A549 (cell line): ENCODE measurements around the gene CFB. TPM values are rescaled to one million over a fixed set of nuclear protein-coding genes. Genes with fewer than 3 reads are reported as not detected.

Source experiments
- ATAC-seq, 2 experiments: fragments of 200-7000 bp in 1 of 2; fragments of >200 bp in 1 of 2; cut with Nextera tagmentation in 1 of 2; cut with Tn5 transposase in 1 of 2; 3 replicates each; pipeline versions ENCODE4 v1.8.0 to v1.9.1; 2018 to 2020; ENCODE audit warnings: mild to moderate bottlenecking in 1 of 2, moderate library complexity in 1 of 2
- CTCF ChIA-PET: fragments of 300-600 bp; sonication (Branson Sonifier 250); formaldehyde crosslinking; extraction: SDS; loops from one replicate; lab custom pipeline; 2021; ENCODE audit warnings: antibody characterized with exemption, inconsistent platforms; lab: Yijun Ruan, JAX
- POLR2A ChIA-PET: fragments of 350-600 bp; formaldehyde crosslinking; extraction: SDS; loops from one replicate; lab custom pipeline; 2021; ENCODE audit warnings: antibody characterized with exemption, inconsistent platforms; lab: Yijun Ruan, JAX
- DNase-seq, 2 experiments: peaks; one replicate each; pipeline versions ENCODE4 v3.0.0 to v3.0.0-alpha.2; 2011 to 2016; ENCODE audit warnings: low read depth in 1 of 2, low spot score in 1 of 2
- FAIRE-seq: peaks from 2 replicates; lab custom pipeline; 2011; peaks lifted over from hg19 to GRCh38; lab: Jason Lieb, UNC
- H3K27ac ChIP-seq, 2 experiments: fragments of >200 bp; sonication (Bioruptor Twin); formaldehyde crosslinking; 3 replicates each; pipeline ENCODE4 v1.5.1; 2016 to 2017
- H3K4me1 ChIP-seq: fragments of >200 bp; sonication (Bioruptor Twin); formaldehyde crosslinking; 3 replicates; pipeline ENCODE4 v1.6.1; 2016
- H3K4me2 ChIP-seq: fragments of >200 bp; sonication (Bioruptor Twin); formaldehyde crosslinking; 3 replicates; pipeline ENCODE4 v1.6.1; 2016
- H3K4me3 ChIP-seq: fragments of >200 bp; sonication (Bioruptor Twin); formaldehyde crosslinking; 3 replicates; pipeline ENCODE4 v1.5.1; 2016
- H3K9me3 ChIP-seq: fragments of >200 bp; sonication (Bioruptor Twin); formaldehyde crosslinking; 3 replicates; pipeline ENCODE4 v1.6.1; 2016
- BCL3 ChIP-seq: fragments of >200 bp; sonication (Bioruptor Twin); formaldehyde crosslinking; IDR thresholded peaks from 3 replicates; pipeline ENCODE4 v1.6.1; 2016
- BHLHE40 ChIP-seq: IDR thresholded peaks from 2 replicates; pipeline ENCODE4 v1.6.1; 2012; ENCODE audit warnings: low read depth, low read length, inconsistent platforms
- CBX2 ChIP-seq: fragments of 200-600 bp; sonication (generic); IDR thresholded peaks from 2 replicates; pipeline ENCODE4 v1.6.1; 2016; ENCODE audit warnings: low read depth, mild to moderate bottlenecking, borderline replicate concordance
- E2F6 ChIP-seq: IDR thresholded peaks from 2 replicates; pipeline ENCODE4 v1.6.1; 2012; ENCODE audit warnings: low read depth, borderline replicate concordance
- ELK1 ChIP-seq: fragments of 150-350 bp; IDR thresholded peaks from 2 replicates; pipeline ENCODE4 v1.6.1; 2014; ENCODE audit warnings: low read depth, mild to moderate bottlenecking, low read length
- ESRRA ChIP-seq: fragments of 150-350 bp; IDR thresholded peaks from 2 replicates; pipeline ENCODE4 v1.6.1; 2014; ENCODE audit warnings: mild to moderate bottlenecking, low read length, borderline replicate concordance
- FOSL2 ChIP-seq, 2 experiments: fragments of 450-650 bp in 1 of 2; fragments of >200 bp in 1 of 2; sonication (Bioruptor Twin) in 1 of 2; formaldehyde crosslinking; IDR thresholded peaks; 2 replicates each; pipeline versions ENCODE4 v1.5.0 to v1.6.1; 2016 to 2020; ENCODE audit warnings: mild to moderate bottlenecking in 1 of 2, moderate library complexity in 1 of 2
- FOXS1 ChIP-seq: fragments of 250-450 bp; sonication (Bioruptor Pico); IDR thresholded peaks from 2 replicates; pipeline ENCODE4 v1.5.0; 2020; ENCODE audit warnings: mild to moderate bottlenecking, moderate library complexity
- HES2 ChIP-seq: fragments of >200 bp; sonication (Bioruptor Twin); formaldehyde crosslinking; IDR thresholded peaks from 2 replicates; pipeline ENCODE4 v1.6.1; 2016
- HOXB13 ChIP-seq: fragments of 250-450 bp; sonication (Bioruptor Pico); IDR thresholded peaks from 2 replicates; pipeline ENCODE4 v1.5.0; 2020; ENCODE audit warnings: low read depth, mild to moderate bottlenecking, moderate library complexity
- HOXB5 ChIP-seq: fragments of 250-450 bp; sonication (Bioruptor Pico); IDR thresholded peaks from 2 replicates; pipeline ENCODE4 v1.5.0; 2020; ENCODE audit warnings: mild to moderate bottlenecking, moderate library complexity
- MAZ ChIP-seq: fragments of 150-350 bp; IDR thresholded peaks from 2 replicates; pipeline ENCODE4 v1.6.1; 2014; ENCODE audit warnings: antibody characterized with exemption, low read depth, low read length, borderline replicate concordance
- MYC ChIP-seq: IDR thresholded peaks from 2 replicates; pipeline ENCODE4 v1.6.1; 2012; ENCODE audit warnings: mild to moderate bottlenecking, inconsistent platforms, low read length, improper control_type of control experiment, borderline replicate concordance
- NFE2L2 ChIP-seq: fragments of 150-350 bp; conservative IDR thresholded peaks from 2 replicates; pipeline ENCODE4 v1.6.1; 2014; ENCODE audit warnings: low read length
- NR3C1 ChIP-seq: fragments of >200 bp; sonication (Bioruptor Twin); formaldehyde crosslinking; IDR thresholded peaks from 3 replicates; pipeline ENCODE4 v1.6.1; 2017
- PBX3 ChIP-seq: IDR thresholded peaks from 2 replicates; pipeline ENCODE4 v1.6.1; 2012
- POLR2A ChIP-seq: IDR thresholded peaks from 2 replicates; pipeline ENCODE4 v1.6.1; 2012; ENCODE audit warnings: mild to moderate bottlenecking, low read length
- RNF2 ChIP-seq: fragments of 200-600 bp; sonication (generic); IDR thresholded peaks from 2 replicates; pipeline ENCODE4 v1.6.1; 2016; ENCODE audit warnings: low read depth, mild to moderate bottlenecking, antibody characterized with exemption, moderate library complexity, borderline replicate concordance
- SMC3 ChIP-seq: fragments of >200 bp; sonication (Bioruptor Twin); formaldehyde crosslinking; IDR thresholded peaks from 3 replicates; pipeline ENCODE4 v1.6.1; 2018; ENCODE audit warnings: inconsistent platforms
- SREBF2 ChIP-seq: fragments of 450-650 bp; IDR thresholded peaks from 2 replicates; pipeline ENCODE4 v1.6.1; 2014; ENCODE audit warnings: mild to moderate bottlenecking, moderate library complexity
- USF2 ChIP-seq: fragments of 450-650 bp; IDR thresholded peaks from 2 replicates; pipeline ENCODE4 v1.6.1; 2014; ENCODE audit warnings: antibody characterized with exemption
- ZC3H11A ChIP-seq: fragments of 450-650 bp; IDR thresholded peaks from 2 replicates; pipeline ENCODE4 v1.6.1; 2014; ENCODE audit warnings: antibody characterized with exemption, mild to moderate bottlenecking
- ZNF302 ChIP-seq: fragments of 250-450 bp; sonication (Bioruptor Pico); IDR thresholded peaks from 2 replicates; pipeline ENCODE4 v1.9.0; 2021; ENCODE audit warnings: inconsistent platforms, mild to moderate bottlenecking, moderate library complexity
- whole genome bisulfite sequencing: methylation state at CpG from one replicate; pipeline ENCODE4 v1.1.6; 2017; ENCODE audit errors: missing lambda C conversion rate; 5-methylcytosine and 5-hydroxymethylcytosine counted together
- polyA plus RNA-seq, 4 experiments: library from polyadenylated mRNA; depleted of rRNA in 3 of 4; stranded (reverse); fragments of >200 nt; fragmentation: RNase III in 1 of 4; extraction: RNeasy Plus Mini Kit Qiagen cat#74134 plus additional on column Dnase treatment in 1 of 4; gene quantifications; 2 replicates in 3 of 4; 3 replicates in 1 of 4; pipeline ENCODE4 v1.2.3, GENCODE V29; 2011 to 2017

The CFB gene
- polyA plus RNA-seq, 2 of the 4 experiments (the other 2 are of a cell fraction): 4.4 to 5.6 TPM

- TF ChIP-seq ESRRA: no peak
- TF ChIP-seq POLR2A: peak; percentile 57
- no peak for TF ChIP-seq MAZ
- no peak for TF ChIP-seq FOXS1 (CRISPR knock-in tag)
- TF ChIP-seq USF2: no peak
- TF ChIP-seq NFE2L2: no peak
- TF ChIP-seq CBX2: no peak
- TF ChIP-seq MYC: no peak
- no peak for TF ChIP-seq HOXB5
- TF ChIP-seq FOSL2 (IDR thresholded peaks at IDR 0.05): no peak
- no peak for TF ChIP-seq FOSL2 (CRISPR knock-in tag; IDR thresholded peaks at IDR 0.05)
Measured at GRCh38 chr6:31901953-31902643, 43.8 kb upstream of the CFB start, which contains the start of gene ZBTB12 (continued).

GRCh38 chr6:31903957-31904356 is 41.9 kb upstream of the CFB start:
- no peak overlapping the region for H3K4me2 ChIP-seq
- POLR2A ChIA-PET: no interaction called here
- DNase-seq (no peak), ATAC-seq (no peak), FAIRE-seq (no peak)
- TF ChIP-seq PBX3: no peak
- no peak for TF ChIP-seq ZNF302 (CRISPR knock-in tag)
- TF ChIP-seq NFE2L2: no peak
- TF ChIP-seq HOXB13 (CRISPR knock-in tag): no peak
- TF ChIP-seq FOXS1 (CRISPR knock-in tag): no peak
- no peak for TF ChIP-seq E2F6
- no peak for TF ChIP-seq NR3C1
- TF ChIP-seq SMC3: no peak
- TF ChIP-seq MYC: no peak
- no peak for TF ChIP-seq HES2
- TF ChIP-seq SREBF2: no peak
- TF ChIP-seq BHLHE40: no peak
- no peak for TF ChIP-seq ESRRA
- no peak for TF ChIP-seq FOSL2 (IDR thresholded peaks at IDR 0.05)
- no peak for TF ChIP-seq FOSL2 (CRISPR knock-in tag; IDR thresholded peaks at IDR 0.05)
- no peak for TF ChIP-seq BCL3
- TF ChIP-seq RNF2: no peak
- TF ChIP-seq MAZ: no peak
- no peak for TF ChIP-seq ZC3H11A
- TF ChIP-seq POLR2A: no peak
- TF ChIP-seq ELK1: no peak
- H3K27ac ChIP-seq: no peak overlapping the region
- H3K9me3 ChIP-seq: no peaks in the 10 kb centered on the region
- CTCF ChIA-PET: interaction anchor here (0.5 to 3.5 kb wide), 3 partner anchors 19 to 414 kb away, joined by 3 to 26 read pairs (median 4); no protein-coding TSS in a partner anchor
- peaks cover 21% of the 10 kb centered on the region for H3K4me1 ChIP-seq
- H3K4me3 ChIP-seq: no peak overlapping the region
- 79% methylated on average over 3 of the region's 3 CpGs for WGBS
